Endothelial cell of umbilical vein (primary cell): ENCODE data around the gene PRUNE2. TPM values are rescaled to one million over a fixed set of nuclear protein-coding genes. Genes with fewer than 3 reads are reported as not detected.

Source experiments
- BruUV-seq: library from RNA; stranded (reverse); fragments of 400-500 nt; replicated peaks from 2 replicates; lab custom pipeline; 2021; lab: Mats Ljungman, UMichigan
- CTCF ChIA-PET: fragments of 300-600, 350-600 bp; sonication (Branson Sonifier 250); formaldehyde crosslinking; loops from one replicate; lab custom pipeline; 2021; ENCODE audit warnings: antibody characterized with exemption, inconsistent platforms; lab: Charles Lee
- POLR2A ChIA-PET: fragments of 300-600, 350-600 bp; sonication (Branson Sonifier 250); formaldehyde crosslinking; loops from one replicate; lab custom pipeline; 2021; ENCODE audit warnings: antibody characterized with exemption, inconsistent platforms; lab: Charles Lee
- DNase-seq: peaks from one replicate; pipeline ENCODE4 v3.0.0-alpha.2; 2011; ENCODE audit warnings: low read depth, low spot score
- FAIRE-seq: peaks from 2 replicates; lab custom pipeline; 2011; peaks lifted over from hg19 to GRCh38; lab: Jason Lieb, UNC
- H2AFZ ChIP-seq: 2 replicates; pipeline ENCODE4 v1.6.0; 2012; ENCODE audit warnings: low read depth, low read length, control low read depth, inconsistent platforms
- H3K27ac ChIP-seq: 2 replicates; pipeline ENCODE4 v1.5.1; 2011; ENCODE audit warnings: low read depth, mild to moderate bottlenecking, control low read depth, low read length, moderate library complexity; ENCODE audit not compliant: insufficient read depth
- H3K27me3 ChIP-seq, 2 experiments: 2 replicates each; pipeline versions ENCODE4 v1.6.0 to v1.6.1; 2011; ENCODE audit warnings: low read length in 2 of 2, mixed read lengths in 1 of 2; ENCODE audit not compliant: control insufficient read depth in 2 of 2, insufficient read depth in 2 of 2
- H3K36me3 ChIP-seq, 2 experiments: 2 replicates in 1 of 2; 3 replicates in 1 of 2; pipeline ENCODE4 v1.5.1; 2011; ENCODE audit warnings: low read length in 2 of 2, mild to moderate bottlenecking in 1 of 2, moderate library complexity in 1 of 2; ENCODE audit not compliant: control insufficient read depth in 2 of 2, insufficient read depth in 2 of 2; ENCODE audit errors: extremely low read depth in 1 of 2
- H3K4me1 ChIP-seq: 3 replicates; pipeline ENCODE4 v1.5.1; 2011; ENCODE audit warnings: mild to moderate bottlenecking, low read length; ENCODE audit not compliant: control insufficient read depth, insufficient read depth; ENCODE audit errors: extremely low read depth
- H3K4me2 ChIP-seq: 2 replicates; pipeline ENCODE4 v1.6.1; 2011; ENCODE audit warnings: low read length, control low read depth, mixed read lengths; ENCODE audit not compliant: insufficient read depth
- H3K4me3 ChIP-seq, 3 experiments: fragments of 200-600 bp in 1 of 3; sonication (generic), shearing (Covaris generic) in 1 of 3; replicated peaks in 1 of 3; 2 replicates each; pipeline ENCODE4 v1.5.1; 2011 to 2016; ENCODE audit warnings: control low read depth in 3 of 3, low read length in 3 of 3, mild to moderate bottlenecking in 2 of 3, inconsistent platforms in 1 of 3, low read depth in 1 of 3, moderate library complexity in 1 of 3; ENCODE audit not compliant: insufficient read depth in 1 of 3
- H3K79me2 ChIP-seq: 2 replicates; pipeline ENCODE4 v1.6.0; 2012; ENCODE audit warnings: low read length, inconsistent platforms; ENCODE audit not compliant: control insufficient read depth, insufficient read depth
- H3K9ac ChIP-seq: replicated peaks from 2 replicates; pipeline ENCODE3; 2011; ENCODE audit warnings: low read length, control low read depth; ENCODE audit not compliant: insufficient read depth; ENCODE audit errors: extremely low read depth
- H3K9me1 ChIP-seq: replicated peaks from 3 replicates; pipeline ENCODE4 v1.6.0; 2011; ENCODE audit warnings: mild to moderate bottlenecking, low read length; ENCODE audit not compliant: control insufficient read depth, insufficient read depth; ENCODE audit errors: extremely low read depth
- H3K9me3 ChIP-seq: replicated peaks from 2 replicates; pipeline ENCODE4 v1.5.1; 2012; ENCODE audit warnings: low read length, inconsistent platforms; ENCODE audit not compliant: control insufficient read depth, insufficient read depth
- H4K20me1 ChIP-seq: replicated peaks from 2 replicates; pipeline ENCODE3; 2011; ENCODE audit warnings: mild to moderate bottlenecking, low read length; ENCODE audit not compliant: control insufficient read depth, insufficient read depth; ENCODE audit errors: extremely low read depth
- CTCF ChIP-seq, 2 donors: IDR thresholded peaks; 1 replicate in 1 of 2; 2 replicates in 1 of 2; pipeline ENCODE4 v1.5.1; 2011; ENCODE audit warnings: low read length in 2 of 2, mild to moderate bottlenecking in 2 of 2, moderate library complexity in 2 of 2, control low read depth in 1 of 2, inconsistent platforms in 1 of 2, low read depth in 1 of 2; ENCODE audit not compliant: insufficient read depth in 1 of 2; ENCODE audit errors: extremely low read depth in 1 of 2
- EZH2 ChIP-seq: IDR thresholded peaks from 2 replicates; pipeline ENCODE4 v1.6.1; 2012; ENCODE audit warnings: borderline replicate concordance, low read depth, mild to moderate bottlenecking, moderate library complexity, low read length, inconsistent platforms; ENCODE audit not compliant: severe bottlenecking
- FOS ChIP-seq: IDR thresholded peaks from 2 replicates; pipeline ENCODE4 v1.6.1; 2011; ENCODE audit warnings: mild to moderate bottlenecking, low read length, moderate library complexity, borderline replicate concordance; ENCODE audit not compliant: insufficient read depth
- GATA2 ChIP-seq: IDR thresholded peaks from 2 replicates; pipeline ENCODE4 v1.7.0; 2011; ENCODE audit warnings: low read depth, mild to moderate bottlenecking, moderate library complexity, mixed read lengths, low read length; ENCODE audit not compliant: insufficient read length, insufficient read depth
- JUN ChIP-seq: IDR thresholded peaks from 2 replicates; pipeline ENCODE4 v1.6.1; 2011; ENCODE audit warnings: borderline replicate concordance, low read depth; ENCODE audit not compliant: insufficient read length, insufficient read depth
- MYC ChIP-seq: IDR thresholded peaks from one replicate; pipeline ENCODE4 v1.6.1; 2011; ENCODE audit warnings: mild to moderate bottlenecking, low read depth, low read length
- POLR2A ChIP-seq: IDR thresholded peaks from 2 replicates; pipeline ENCODE4 v1.6.1; 2012; ENCODE audit warnings: low read depth, mild to moderate bottlenecking, control low read depth, low read length
- POLR2AphosphoS5 ChIP-seq: IDR thresholded peaks from 2 replicates; pipeline ENCODE4 v1.6.1; 2012; ENCODE audit warnings: low read depth, mild to moderate bottlenecking, control low read depth, low read length, moderate library complexity; ENCODE audit not compliant: insufficient read depth
- dilution Hi-C: fragments of 300-500 bp; cut with MboI; formaldehyde crosslinking; loops from one replicate; pipeline ENCODE4 v1.15.0; 2019; ENCODE audit warnings: low sequenced_read_pairs; ENCODE audit not compliant: extremely low pct_ligation_motif_present
- intact Hi-C: fragments of 100-400 bp; cut with micrococcal nuclease; formaldehyde crosslinking; loops from one replicate; pipeline ENCODE4 v1.10.0; 2022
- polyA plus RNA-seq, 4 experiments: library from polyadenylated mRNA; depleted of rRNA in 3 of 4; stranded (reverse) in 3 of 4; unstranded in 1 of 4; fragments of >200 nt; gene quantifications; 2 replicates each; pipeline versions ENCODE4 v1.2.1 to v1.2.3, GENCODE V29; 2011 to 2012; ENCODE audit warnings: missing spikeins in 1 of 4
- total RNA-seq: library from RNA; stranded (reverse); gene quantifications from 2 replicates; pipeline ENCODE4 v1.2.3, GENCODE V29; 2021
- TF ChIP-seq, protein P1 (sequence below): IDR thresholded peaks from 2 replicates; pipeline ENCODE4 v1.6.1; 2011; ENCODE audit not compliant: insufficient read depth, insufficient read length

The PRUNE2 gene
- total and polyA plus RNA-seq, 2 donors (not counting 3 experiments of a cell fraction or from before 2014, with no cell fraction given) = 15.8 to 21.7 TPM

DNA sequence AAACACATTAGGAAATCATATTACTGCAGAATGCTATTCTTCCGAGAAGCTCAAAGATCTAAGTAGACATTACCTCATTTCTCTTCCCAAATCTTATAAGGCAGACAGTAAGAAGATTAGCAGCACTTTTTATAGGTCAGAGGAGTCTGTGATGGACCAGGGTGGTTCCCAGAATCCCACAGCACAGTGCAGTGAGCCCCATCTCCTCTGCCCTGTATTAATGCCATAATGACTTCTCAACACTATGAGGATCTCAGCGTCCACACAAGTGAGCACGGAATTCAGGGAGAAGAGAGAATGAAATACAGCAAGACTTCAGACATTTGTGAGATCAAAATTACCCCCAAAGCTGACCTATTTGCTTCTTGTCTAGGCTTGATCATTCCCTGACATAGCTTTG, 49.9 kb downstream of the PRUNE2 start:
- ChIA-PET CTCF (no interaction called here), POLR2A (no interaction called here)
- no peak for DNase-seq
- Histone ChIP-seq H3K4me3 (no peak overlapping the region), H3K36me3 (no peaks in the 10 kb centered on the region), H3K27me3 (no peaks in the 10 kb centered on the region), H3K9me1 (no peaks in the 10 kb centered on the region), H3K79me2 (no peaks in the 10 kb centered on the region), H3K9me3 (no peaks in the 10 kb centered on the region), H3K9ac (no peak overlapping the region), H3K27ac (no peak overlapping the region), H4K20me1 (no peaks in the 10 kb centered on the region), H3K4me1 (no peaks in the 10 kb centered on the region), H3K4me2 (no peak overlapping the region), H2AFZ (no peak overlapping the region)
- BruUV-seq = no TSS peak
- intact Hi-C loops (no loop called here), dilution Hi-C loops (no loop called here)
- FAIRE-seq = no peak
- TF ChIP-seq EZH2 (no peak), POLR2A (no peak), JUN (no peak), MYC (no peak), POLR2AphosphoS5 (no peak), CTCF (IDR thresholded peaks at IDR 0.05; ENCODE audit: extremely low read depth in 1 of 2, insufficient read depth in 1 of 2, low read depth in 1 of 2, low read length in 2 of 2) (no peak), FOS (no peak), GATA2 (no peak)
- TF ChIP-seq, protein P1, sequence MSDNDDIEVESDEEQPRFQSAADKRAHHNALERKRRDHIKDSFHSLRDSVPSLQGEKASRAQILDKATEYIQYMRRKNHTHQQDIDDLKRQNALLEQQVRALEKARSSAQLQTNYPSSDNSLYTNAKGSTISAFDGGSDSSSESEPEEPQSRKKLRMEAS = no peak
